ENCODE measurements around the gene ATP11B. TPM values are rescaled to one million over a fixed set of nuclear protein-coding genes. Genes with fewer than 3 reads are reported as not detected.

ATP11B gene
- total and polyA plus RNA-seq, 2 experiments from 2014 or later = 19.8 to 60.5 TPM

DNA sequence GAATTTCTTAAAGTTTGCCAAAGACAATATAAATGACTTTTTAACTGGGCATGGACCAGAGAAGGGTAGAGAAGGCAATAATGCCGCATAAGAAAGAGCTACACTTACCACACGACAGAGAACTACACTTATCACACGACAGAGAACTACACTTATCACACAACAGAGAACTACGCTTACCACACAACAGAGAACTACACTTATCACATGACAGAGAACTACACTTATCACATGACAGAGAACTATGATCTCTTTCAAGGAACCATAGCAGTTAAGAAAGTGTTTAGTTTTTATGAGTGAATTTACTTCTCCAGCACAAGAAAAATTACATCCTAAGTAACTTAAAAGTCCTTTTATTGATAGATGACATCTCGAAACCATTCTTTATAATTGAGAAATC is 155.0 kb downstream of the ATP11B start:
- H3K27ac ChIP-seq = no peak overlapping the region
- H3K4me2 ChIP-seq = no peak overlapping the region
- no peaks in the 10 kb centered on the region for H3K4me1 ChIP-seq (ENCODE audit: insufficient read depth)
- H3K9me2 ChIP-seq (replicated peaks; ENCODE audit: insufficient read depth) = no peaks in the 10 kb centered on the region
- H2AFZ ChIP-seq = no peak overlapping the region
- no peaks in the 10 kb centered on the region for H3K36me3 ChIP-seq (replicated peaks; ENCODE audit: insufficient read depth, low read depth)
- DNase-seq (ENCODE audit: low spot score) = no peak
- WGBS (ENCODE audit: low lambda C conversion rate, missing lambda C conversion rate) = 96% methylated on average over 5 of the region's 5 CpGs
- TF ChIP-seq CTCF (IDR thresholded peaks at IDR 0.05; ENCODE audit: poor library complexity) = no peak
- TF ChIP-seq EZH2phosphoT487 (IDR thresholded peaks at IDR 0.05; ENCODE audit: low read depth, severe bottlenecking, unreplicated experiment) = no peak
- no peak for TF ChIP-seq EZH2 (IDR thresholded peaks at IDR 0.05; ENCODE audit: borderline replicate concordance)
- no peaks in the 10 kb centered on the region for H3K27me3 ChIP-seq
- H4K20me1 ChIP-seq (ENCODE audit: insufficient read depth, poor library complexity, severe bottlenecking) = no peaks in the 10 kb centered on the region
- no peak overlapping the region for H3K4me3 ChIP-seq
- H3K9me3 ChIP-seq (ENCODE audit: low read depth) = no peaks in the 10 kb centered on the region
- H3K79me2 ChIP-seq = no peaks in the 10 kb centered on the region

- no peak overlapping the region for H3K4me2 ChIP-seq
- no peak overlapping the region for H3K4me3 ChIP-seq
- no peaks in the 10 kb centered on the region for H4K20me1 ChIP-seq (ENCODE audit: insufficient read depth, poor library complexity, severe bottlenecking)
- H2AFZ ChIP-seq = no peak overlapping the region
- no peaks in the 10 kb centered on the region for H3K9me2 ChIP-seq (replicated peaks; ENCODE audit: insufficient read depth)
- DNase-seq (ENCODE audit: low spot score) = no peak
- H3K36me3 ChIP-seq (replicated peaks; ENCODE audit: insufficient read depth, low read depth) = no peaks in the 10 kb centered on the region
- TF ChIP-seq EZH2 (IDR thresholded peaks at IDR 0.05; ENCODE audit: borderline replicate concordance) = no peak
- TF ChIP-seq EZH2phosphoT487 (IDR thresholded peaks at IDR 0.05; ENCODE audit: low read depth, severe bottlenecking, unreplicated experiment) = no peak
- TF ChIP-seq CTCF (IDR thresholded peaks at IDR 0.05; ENCODE audit: poor library complexity) = no peak
- no peak overlapping the region for H3K27ac ChIP-seq
- no peaks in the 10 kb centered on the region for H3K27me3 ChIP-seq
- no peaks in the 10 kb centered on the region for H3K4me1 ChIP-seq (ENCODE audit: insufficient read depth)
- WGBS (ENCODE audit: low lambda C conversion rate, missing lambda C conversion rate) = 88% methylated on average over 1 of the region's 1 CpG
- H3K79me2 ChIP-seq = no peaks in the 10 kb centered on the region
- no peaks in the 10 kb centered on the region for H3K9me3 ChIP-seq (ENCODE audit: low read depth)
These were observed 156.4 kb downstream of the ATP11B start for GRCh38 chr3:182949688-182950087.

DNA sequence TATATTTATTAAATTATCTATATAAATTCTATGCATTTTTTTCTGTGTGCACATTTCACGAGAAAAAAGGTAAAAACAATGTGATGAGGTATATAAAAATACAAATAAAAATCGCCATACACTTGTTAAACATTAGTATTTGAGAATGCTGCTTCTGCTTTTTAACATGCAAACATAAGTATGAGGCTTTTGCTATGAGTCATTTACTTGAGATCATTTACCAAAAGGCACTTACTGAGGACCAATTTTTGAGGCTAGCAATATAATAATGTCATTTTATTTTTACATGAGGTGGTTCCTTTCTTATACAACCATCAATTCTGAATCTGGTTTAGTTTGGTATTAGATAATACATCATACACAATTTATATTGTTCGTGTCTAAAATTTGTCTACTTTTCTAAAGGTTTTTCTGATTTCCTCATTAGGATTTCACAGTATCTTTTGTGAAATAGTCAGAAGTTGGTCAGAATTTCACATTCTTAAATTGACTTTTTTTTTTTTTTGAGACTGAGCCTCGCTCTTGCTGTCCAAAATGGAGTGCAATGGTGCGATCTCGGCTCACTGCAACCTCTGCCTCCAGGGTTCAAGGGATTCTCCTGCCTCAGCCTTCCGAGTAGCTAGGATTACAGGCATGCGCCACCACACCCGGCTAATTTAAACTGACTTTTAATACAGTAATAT is 161.4 kb downstream of the ATP11B start:
- Histone ChIP-seq H3K9me2 (replicated peaks; ENCODE audit: insufficient read depth) (no peaks in the 10 kb centered on the region), H3K4me1 (ENCODE audit: insufficient read depth) (no peaks in the 10 kb centered on the region), H4K20me1 (ENCODE audit: insufficient read depth, poor library complexity, severe bottlenecking) (no peaks in the 10 kb centered on the region), H3K79me2 (no peaks in the 10 kb centered on the region), H3K27ac (no peak overlapping the region), H3K27me3 (no peaks in the 10 kb centered on the region), H3K4me2 (no peak overlapping the region), H2AFZ (no peak overlapping the region), H3K9me3 (ENCODE audit: low read depth) (no peaks in the 10 kb centered on the region), H3K36me3 (replicated peaks; ENCODE audit: insufficient read depth, low read depth) (no peaks in the 10 kb centered on the region), H3K4me3 (no peak overlapping the region)
- WGBS (ENCODE audit: low lambda C conversion rate, missing lambda C conversion rate) = 92% methylated on average over 9 of the region's 9 CpGs
- TF ChIP-seq CTCF (IDR thresholded peaks at IDR 0.05; ENCODE audit: poor library complexity) = no peak
- no peak for TF ChIP-seq EZH2phosphoT487 (IDR thresholded peaks at IDR 0.05; ENCODE audit: low read depth, severe bottlenecking, unreplicated experiment)
- TF ChIP-seq EZH2 (IDR thresholded peaks at IDR 0.05; ENCODE audit: borderline replicate concordance) = no peak
- no peak for DNase-seq (ENCODE audit: low spot score)

Measured in hepatocyte (in vitro differentiated cells).